A549 (cell line): ENCODE measurements around the gene CDC42EP1. TPM values are rescaled to one million over a fixed set of nuclear protein-coding genes. Genes with fewer than 3 reads are reported as not detected.
"Not testable (repeated sequence)": the region's sequence is repeated elsewhere in the genome, so short reads cannot be mapped to it uniquely, and the experiment has no call there.

Experiments used
- ATAC-seq, 2 experiments: fragments of 200-7000 bp in 1 of 2; fragments of >200 bp in 1 of 2; cut with Nextera tagmentation in 1 of 2; cut with Tn5 transposase in 1 of 2; 3 replicates each; pipeline versions ENCODE4 v1.8.0 to v1.9.1; 2018 to 2020; ENCODE audit warnings: mild to moderate bottlenecking in 1 of 2, moderate library complexity in 1 of 2
- CTCF ChIA-PET: fragments of 300-600 bp; sonication (Branson Sonifier 250); formaldehyde crosslinking; extraction: SDS; loops from one replicate; lab custom pipeline; 2021; ENCODE audit warnings: antibody characterized with exemption, inconsistent platforms; lab: Yijun Ruan, JAX
- POLR2A ChIA-PET: fragments of 350-600 bp; formaldehyde crosslinking; extraction: SDS; loops from one replicate; lab custom pipeline; 2021; ENCODE audit warnings: antibody characterized with exemption, inconsistent platforms; lab: Yijun Ruan, JAX
- DNase-seq, 2 experiments: peaks; one replicate each; pipeline versions ENCODE4 v3.0.0 to v3.0.0-alpha.2; 2011 to 2016; ENCODE audit warnings: low read depth in 1 of 2, low spot score in 1 of 2
- FAIRE-seq: peaks from 2 replicates; lab custom pipeline; 2011; peaks lifted over from hg19 to GRCh38; lab: Jason Lieb, UNC
- H3K27ac ChIP-seq, 2 experiments: fragments of >200 bp; sonication (Bioruptor Twin); formaldehyde crosslinking; 3 replicates each; pipeline ENCODE4 v1.5.1; 2016 to 2017
- H3K4me1 ChIP-seq: fragments of >200 bp; sonication (Bioruptor Twin); formaldehyde crosslinking; 3 replicates; pipeline ENCODE4 v1.6.1; 2016
- H3K4me2 ChIP-seq: fragments of >200 bp; sonication (Bioruptor Twin); formaldehyde crosslinking; 3 replicates; pipeline ENCODE4 v1.6.1; 2016
- H3K4me3 ChIP-seq: fragments of >200 bp; sonication (Bioruptor Twin); formaldehyde crosslinking; 3 replicates; pipeline ENCODE4 v1.5.1; 2016
- H3K9me3 ChIP-seq: fragments of >200 bp; sonication (Bioruptor Twin); formaldehyde crosslinking; 3 replicates; pipeline ENCODE4 v1.6.1; 2016
- BHLHE40 ChIP-seq: IDR thresholded peaks from 2 replicates; pipeline ENCODE4 v1.6.1; 2012; ENCODE audit warnings: low read depth, low read length, inconsistent platforms
- CHD4 ChIP-seq: fragments of 200-600 bp; sonication (generic); IDR thresholded peaks from 2 replicates; pipeline ENCODE4 v1.6.1; 2016; ENCODE audit warnings: antibody characterized with exemption, mild to moderate bottlenecking, borderline replicate concordance
- FOSB ChIP-seq: fragments of 250-450 bp; sonication (Bioruptor Pico); IDR thresholded peaks from 2 replicates; pipeline ENCODE4 v1.5.0; 2020; ENCODE audit warnings: mild to moderate bottlenecking, moderate library complexity
- HOXA7 ChIP-seq: fragments of 250-450 bp; sonication (Bioruptor Pico); IDR thresholded peaks from 2 replicates; pipeline ENCODE4 v1.5.0; 2020; ENCODE audit warnings: mild to moderate bottlenecking, moderate library complexity
- KDM5A ChIP-seq: fragments of 200-600 bp; sonication (generic); IDR thresholded peaks from 2 replicates; pipeline ENCODE4 v1.6.1; 2016; ENCODE audit warnings: antibody characterized with exemption, mild to moderate bottlenecking
- MYC ChIP-seq: IDR thresholded peaks from 2 replicates; pipeline ENCODE4 v1.6.1; 2012; ENCODE audit warnings: mild to moderate bottlenecking, inconsistent platforms, low read length, improper control_type of control experiment, borderline replicate concordance
- NR3C1 ChIP-seq: fragments of >200 bp; sonication (Bioruptor Twin); formaldehyde crosslinking; IDR thresholded peaks from 3 replicates; pipeline ENCODE4 v1.6.1; 2017
- POLR2A ChIP-seq: IDR thresholded peaks from 2 replicates; pipeline ENCODE4 v1.6.1; 2012; ENCODE audit warnings: mild to moderate bottlenecking, low read length
- RAD21 ChIP-seq, 2 experiments: fragments of >200 bp in 1 of 2; sonication (Bioruptor Twin) in 1 of 2; formaldehyde crosslinking in 1 of 2; IDR thresholded peaks in 1 of 2; conservative IDR thresholded peaks in 1 of 2; 2 replicates in 1 of 2; 3 replicates in 1 of 2; pipeline ENCODE4 v1.6.1; 2012 to 2018; ENCODE audit warnings: inconsistent platforms in 1 of 2
- RFX5 ChIP-seq: fragments of 450-650 bp; IDR thresholded peaks from 2 replicates; pipeline ENCODE4 v1.7.1; 2014; ENCODE audit warnings: antibody characterized with exemption, mild to moderate bottlenecking, moderate library complexity
- SMC3 ChIP-seq: fragments of >200 bp; sonication (Bioruptor Twin); formaldehyde crosslinking; IDR thresholded peaks from 3 replicates; pipeline ENCODE4 v1.6.1; 2018; ENCODE audit warnings: inconsistent platforms
- ZSCAN20 ChIP-seq: fragments of 250-450 bp; sonication (Bioruptor Pico); IDR thresholded peaks from 2 replicates; pipeline ENCODE4 v1.8.0; 2022; ENCODE audit warnings: mild to moderate bottlenecking, moderate library complexity
- WGBS: methylation state at CpG from one replicate; pipeline ENCODE4 v1.1.6; 2017; ENCODE audit errors: missing lambda C conversion rate; 5-methylcytosine and 5-hydroxymethylcytosine counted together
- polyA plus RNA-seq, 4 experiments: library from polyadenylated mRNA; depleted of rRNA in 3 of 4; stranded (reverse); fragments of >200 nt; fragmentation: RNase III in 1 of 4; extraction: RNeasy Plus Mini Kit Qiagen cat#74134 plus additional on column Dnase treatment in 1 of 4; gene quantifications; 2 replicates in 3 of 4; 3 replicates in 1 of 4; pipeline ENCODE4 v1.2.3, GENCODE V29; 2011 to 2017
- TF ChIP-seq, protein P1 (sequence below): fragments of >200 bp; sonication (Bioruptor Twin); formaldehyde crosslinking; IDR thresholded peaks from 3 replicates; pipeline ENCODE4 v1.6.1; 2016

Gene CDC42EP1
- polyA plus RNA-seq, 2 of the 4 experiments (the other 2 are of a cell fraction), result 16.0 to 20.2 TPM

DNA sequence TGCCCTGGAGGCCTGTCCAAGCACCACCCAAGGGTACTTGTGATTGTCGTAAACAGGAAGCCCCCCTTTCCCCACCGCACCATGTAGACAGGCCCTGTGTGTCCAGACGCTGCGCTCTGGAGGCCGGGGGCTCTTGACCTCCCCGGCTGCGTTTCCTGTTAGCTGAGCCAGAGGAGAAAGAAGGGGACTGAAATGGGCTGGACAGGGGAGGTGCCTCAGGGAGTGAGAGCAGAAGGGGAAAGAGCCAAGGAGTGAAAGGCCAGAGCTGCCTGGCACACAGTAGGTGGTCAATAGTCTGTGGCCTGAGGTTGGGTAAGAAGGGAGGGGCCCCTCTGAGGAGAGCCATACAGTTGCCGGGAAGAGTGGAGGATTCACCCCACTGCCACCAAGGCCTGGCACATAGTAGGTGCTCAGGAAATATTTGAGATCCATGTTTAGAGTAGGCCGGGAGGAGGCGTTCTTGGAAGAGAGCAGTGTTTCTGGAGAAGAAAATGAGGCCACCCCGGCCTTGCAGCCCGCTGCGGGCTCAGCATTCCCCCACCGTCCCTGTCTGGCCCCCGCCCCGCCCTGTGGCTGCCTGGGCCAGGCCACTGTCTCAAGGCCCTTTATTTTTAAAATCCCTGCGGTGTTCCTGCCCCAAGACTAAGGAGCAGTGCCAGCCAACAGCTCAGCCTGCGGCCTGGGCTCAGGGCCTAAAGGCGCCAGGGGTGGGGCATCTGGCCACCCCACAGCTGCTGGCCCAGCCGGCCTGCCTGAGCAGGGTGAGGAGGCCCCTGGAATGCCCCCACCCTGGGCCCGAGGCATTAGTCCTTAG lies 13.6 kb upstream of the CDC42EP1 start:
- peak overlapping the region; percentile 80 for H3K4me2 ChIP-seq
- 0 out of 2 replicates have a peak, but pooled peaks have one; percentile 76 for TF ChIP-seq CHD4
- TF ChIP-seq, protein P1, sequence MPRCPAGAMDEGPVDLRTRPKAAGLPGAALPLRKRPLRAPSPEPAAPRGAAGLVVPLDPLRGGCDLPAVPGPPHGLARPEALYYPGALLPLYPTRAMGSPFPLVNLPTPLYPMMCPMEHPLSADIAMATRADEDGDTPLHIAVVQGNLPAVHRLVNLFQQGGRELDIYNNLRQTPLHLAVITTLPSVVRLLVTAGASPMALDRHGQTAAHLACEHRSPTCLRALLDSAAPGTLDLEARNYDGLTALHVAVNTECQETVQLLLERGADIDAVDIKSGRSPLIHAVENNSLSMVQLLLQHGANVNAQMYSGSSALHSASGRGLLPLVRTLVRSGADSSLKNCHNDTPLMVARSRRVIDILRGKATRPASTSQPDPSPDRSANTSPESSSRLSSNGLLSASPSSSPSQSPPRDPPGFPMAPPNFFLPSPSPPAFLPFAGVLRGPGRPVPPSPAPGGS, result no peak
- TF ChIP-seq, all 56 proteins: peak for 1
- ChIA-PET CTCF (interaction anchor here (1.0 to 16.8 kb wide), 10 partner anchors 8 to 97 kb away, joined by 3 to 771 read pairs (median 6); partner anchors contain the start of gene CDC42EP1), POLR2A (interaction anchor here (0.6 to 1.6 kb wide), 5 partner anchors 13 to 46 kb away, joined by 3 to 7 read pairs (median 4); partner anchors contain the start of gene LGALS2)
- Histone ChIP-seq H3K27ac (peak overlapping the region; percentile 80 to 96), H3K9me3 (no peaks in the 10 kb centered on the region), H3K4me3 (no peak overlapping the region), H3K4me1 (peaks cover 50% of the 10 kb centered on the region)
- 60% methylated on average over 12 of the region's 21 CpGs for WGBS
- DNase-seq, result no peak
- no peak for FAIRE-seq
- peak; percentile 17 to 35; a peak in 5 of 6 replicates for ATAC-seq

DNA sequence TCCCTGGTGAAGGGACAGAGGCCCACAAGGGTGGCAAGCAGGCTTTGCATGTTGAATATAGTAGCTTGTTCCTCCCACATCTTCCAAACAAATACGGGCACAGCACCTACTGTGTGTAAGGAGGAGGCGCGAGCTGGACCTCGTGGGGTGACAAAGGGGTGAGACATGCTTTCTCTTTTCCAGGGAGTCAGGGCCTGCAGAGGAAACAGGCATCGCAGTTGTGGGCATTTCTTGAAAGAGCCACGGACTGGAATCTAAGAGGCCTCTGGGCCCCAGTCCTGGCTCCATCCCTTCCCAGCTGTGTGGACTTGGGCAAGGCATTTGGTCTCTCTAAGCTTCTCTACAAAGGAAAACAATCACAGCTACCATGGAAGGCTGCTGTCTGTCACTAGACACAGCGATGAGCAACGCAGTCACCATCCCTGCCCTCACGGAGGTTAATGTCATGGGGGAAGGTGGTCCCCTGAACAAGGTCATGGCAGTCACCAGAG lies 13.0 kb upstream of the CDC42EP1 start:
- CTCF ChIA-PET, result interaction anchor here (1.8 to 16.8 kb wide), 4 partner anchors 8 to 45 kb away, joined by 6 to 771 read pairs (median 26); partner anchors contain the start of gene CDC42EP1
- WGBS, result 91% methylated on average over 6 of the region's 9 CpGs
- POLR2A ChIA-PET, result no interaction called here
- DNase-seq (no peak), ATAC-seq (no peak), FAIRE-seq (no peak)
- Histone ChIP-seq H3K4me3 (no peak overlapping the region), H3K27ac (peak overlapping the region; percentile 80 to 96), H3K9me3 (no peaks in the 10 kb centered on the region), H3K4me1 (peaks cover 50% of the 10 kb centered on the region), H3K4me2 (0 out of 3 replicates have a peak overlapping the region, but pooled peaks have one; percentile 80)
- TF ChIP-seq HOXA7 (CRISPR knock-in tag) (no peak), NR3C1 (no peak), POLR2A (no peak), MYC (no peak), KDM5A (no peak), BHLHE40 (no peak), ZSCAN20 (CRISPR knock-in tag) (no peak), RFX5 (no peak)
- TF ChIP-seq, protein P1, result no peak

DNA sequence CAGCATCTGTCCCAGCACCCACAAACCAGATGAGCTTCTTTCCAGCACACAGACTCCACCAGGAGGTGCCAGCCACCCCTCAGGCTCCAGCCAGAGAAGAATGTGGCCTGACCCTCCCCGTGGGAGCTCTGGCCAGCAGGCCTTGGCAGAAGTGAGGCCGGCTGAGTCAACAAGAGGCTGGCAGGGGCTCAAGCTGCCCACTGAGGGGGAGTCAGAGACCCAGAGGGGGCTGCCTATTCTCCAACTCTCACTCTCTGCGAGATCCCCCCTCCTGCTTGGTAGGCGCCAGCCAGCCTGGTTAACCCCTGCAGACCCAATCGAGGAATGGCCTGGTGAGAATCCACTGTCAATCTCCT lies 10.6 kb upstream of the CDC42EP1 start:
- Histone ChIP-seq H3K4me1 (peaks cover 53% of the 10 kb centered on the region), H3K4me3 (no peak overlapping the region), H3K4me2 (peak overlapping the region; percentile 26; the same call in 1 of the 3 replicates), H3K27ac (peak overlapping the region; percentile 11 to 66; a peak in 4 of 6 replicates), H3K9me3 (no peaks in the 10 kb centered on the region)
- no peak for FAIRE-seq
- ChIA-PET CTCF (interaction anchor here (1.1 to 16.8 kb wide), 4 partner anchors 11 to 42 kb away, joined by 3 to 771 read pairs (median 26); partner anchors contain the start of gene CDC42EP1), POLR2A (interaction anchor here (0.6 to 1.2 kb wide), 3 partner anchors 9 to 11 kb away, joined by 3 to 5 read pairs (median 4); no protein-coding TSS in a partner anchor)
- 0 out of 3 replicates have a peak, but pooled peaks have one; percentile 14 for TF ChIP-seq SMC3
- peak; percentile 14 to 15; a peak in 1 of 5 replicates for TF ChIP-seq RAD21 (conservative IDR thresholded peaks at IDR 0.05 in 1 of 2, IDR thresholded peaks at IDR 0.05 in 1 of 2)
- no peak for TF ChIP-seq FOSB (CRISPR knock-in tag)
- ATAC-seq, result no peak
- 0% methylated on average over 1 of the region's 5 CpGs for WGBS
- DNase-seq, result no peak

DNA sequence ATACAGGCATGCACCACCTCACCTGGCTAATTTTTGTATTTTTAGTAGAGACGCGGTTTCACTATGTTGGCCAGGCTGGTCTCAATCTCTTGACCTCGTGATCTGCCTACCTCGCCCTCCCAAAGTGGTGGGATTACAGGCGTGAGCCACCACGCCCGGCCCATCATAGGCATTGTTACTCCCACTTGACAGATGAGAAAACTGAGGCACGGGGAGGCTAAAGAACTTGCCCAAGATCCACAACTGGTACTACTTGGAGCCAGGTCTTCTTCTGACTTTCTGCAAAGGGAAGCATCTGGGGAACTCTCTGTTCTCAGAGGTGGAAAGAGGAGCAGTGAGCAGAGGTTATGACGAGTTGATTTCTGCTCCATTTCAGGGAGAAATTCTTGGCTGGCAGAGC lies 9.4 kb upstream of the CDC42EP1 start:
- WGBS, result 88% methylated on average over 8 of the region's 9 CpGs
- H3K9me3 ChIP-seq, ATAC-seq, H3K4me3 ChIP-seq, H3K4me2 ChIP-seq, DNase-seq, POLR2A ChIA-PET, FAIRE-seq: not testable (repeated sequence)
- CTCF ChIA-PET, result interaction anchor here (0.6 to 16.8 kb wide), 7 partner anchors 12 to 234 kb away, joined by 3 to 771 read pairs (median 3); partner anchors contain the start of gene CDC42EP1
- Histone ChIP-seq H3K27ac (0 out of 6 replicates have a peak overlapping the region, but pooled peaks of 1 of the 2 experiments have one; percentile 86), H3K4me1 (peaks cover 41% of the 10 kb centered on the region)
